Measurements from ENCODE around the gene FBXL16.

DNA sequence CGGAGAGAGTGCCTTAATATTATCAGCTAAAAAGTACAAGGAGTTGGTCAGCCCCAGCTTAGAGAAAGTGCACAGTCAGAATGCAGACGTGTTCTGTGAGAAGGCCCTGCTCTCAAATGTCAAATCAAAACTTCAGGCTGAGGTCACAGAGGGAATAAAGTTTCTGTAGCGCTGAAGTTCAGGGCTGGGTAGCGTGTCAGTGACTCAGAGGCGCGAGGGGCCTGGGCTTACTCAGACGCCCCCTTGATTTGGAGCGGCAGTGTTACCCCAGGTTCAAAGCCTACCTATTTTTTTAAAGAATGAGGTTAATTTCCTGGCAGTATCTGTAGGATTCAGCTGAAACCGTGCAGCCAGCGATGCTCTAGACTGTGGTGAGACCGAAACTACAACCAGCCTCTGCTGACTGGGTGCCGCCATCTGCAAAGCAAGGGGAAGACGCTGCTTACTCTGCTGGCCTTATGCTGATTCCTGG, 30.4 kb upstream of the FBXL16 start:
- TF ChIP-seq CTCF (conservative IDR thresholded peaks at IDR 0.05; ENCODE audit: low read depth, low read length) (no peak), EZH2 (IDR thresholded peaks at IDR 0.05; ENCODE audit: borderline replicate concordance, low read depth, low read length, poor library complexity, severe bottlenecking) (no peak)

All from A673 (cell line).